SK-N-DZ (cell line): Measurements from ENCODE around the gene OR2T10. TPM values are rescaled to one million over a fixed set of nuclear protein-coding genes. Genes with fewer than 3 reads are reported as not detected.
"Not testable (repeated sequence)": the region's sequence is repeated elsewhere in the genome, so short reads cannot be mapped to it uniquely, and the experiment has no call there.

Source experiments
- DNase-seq: peaks from one replicate; pipeline ENCODE4 v3.0.0-alpha.2; 2015; ENCODE audit warnings: low spot score
- polyA plus RNA-seq, 2 experiments: library from polyadenylated mRNA; depleted of rRNA; stranded (reverse); fragments of >200 nt; gene quantifications; 2 replicates each; pipeline ENCODE4 v1.2.3, GENCODE V29; 2014

The OR2T10 gene
- not detected in 2 replicates for polyA plus RNA-seq (2014; cell fraction: cytosol; rRNA removed)
- polyA plus RNA-seq (2014; cell fraction: nucleus; rRNA removed), result not detected in 2 replicates

- no peak for DNase-seq
Measured at GRCh38 chr1:248597589-248597988, at the start of gene OR2T10. Gene OR2T10 (minus strand): TSS chr1:248597700. CDS start chr1:248593768, 3,932 bp downstream.

GRCh38 chr1:248645178-248645577, 47.7 kb upstream of the OR2T10 start, which contains the start of gene OR2T35:
Gene OR2T35 (minus strand): TSS chr1:248645278. CDS start chr1:248639258, 6,020 bp downstream.
- DNase-seq, result not testable (repeated sequence)

- DNase-seq, result not testable (repeated sequence)
Measured at GRCh38 chr1:248642971-248643651, 45.6 kb upstream of the OR2T10 start.

GRCh38 chr1:248641583-248641982, 44.1 kb upstream of the OR2T10 start:
- DNase-seq, result not testable (repeated sequence)

- not testable (repeated sequence) for DNase-seq
Measured at GRCh38 chr1:248640906-248641305, 43.4 kb upstream of the OR2T10 start.

GRCh38 chr1:248639652-248640051, 42.2 kb upstream of the OR2T10 start:
- DNase-seq, result not testable (repeated sequence)

- not testable (repeated sequence) for DNase-seq
Measured at GRCh38 chr1:248636612-248637011, 39.1 kb upstream of the OR2T10 start.

- DNase-seq, result not testable (repeated sequence)
Measured at GRCh38 chr1:248634991-248635390, 37.5 kb upstream of the OR2T10 start, which contains the start of gene OR2T11. Gene OR2T11 (minus strand): TSS chr1:248635091. CDS start chr1:248627128, 7,963 bp downstream.

GRCh38 chr1:248631354-248632008, 34.0 kb upstream of the OR2T10 start:
- DNase-seq, result no peak

- no peak for DNase-seq
Measured at GRCh38 chr1:248630551-248630950, 33.1 kb upstream of the OR2T10 start.

- no peak for DNase-seq
Measured at GRCh38 chr1:248627971-248628844, 30.7 kb upstream of the OR2T10 start.

- DNase-seq, result no peak
Measured at GRCh38 chr1:248625971-248626370, 28.5 kb upstream of the OR2T10 start.

- DNase-seq, result no peak
Measured at GRCh38 chr1:248625166-248625565, 27.7 kb upstream of the OR2T10 start.

- DNase-seq, result peak; percentile 16
Measured at GRCh38 chr1:248622570-248623001, 25.1 kb upstream of the OR2T10 start.

GRCh38 chr1:248621770-248622169, 24.3 kb upstream of the OR2T10 start:
- no peak for DNase-seq

GRCh38 chr1:248618878-248619277, 21.4 kb upstream of the OR2T10 start:
- peak; percentile 32 for DNase-seq

- DNase-seq, result no peak
Measured at GRCh38 chr1:248618119-248618518, 20.6 kb upstream of the OR2T10 start.

GRCh38 chr1:248613742-248614141, 16.2 kb upstream of the OR2T10 start:
- DNase-seq, result no peak

GRCh38 chr1:248611883-248612414, 14.4 kb upstream of the OR2T10 start:
- no peak for DNase-seq

GRCh38 chr1:248610301-248610700, 12.8 kb upstream of the OR2T10 start:
- DNase-seq, result no peak

- DNase-seq, result no peak
Measured at GRCh38 chr1:248599396-248599795, 1.9 kb upstream of the OR2T10 start.
